ELF-1 (cell line): ENCODE measurements around the gene GEMIN8.

Experiments
- DNase-seq: peaks from one replicate; pipeline ENCODE4 v3.0.0-alpha.2; 2016; ENCODE audit warnings: low read depth, low spot score

Gene GEMIN8

GRCh38 chrX:14029425-14030173, at the start of gene GEMIN8:
TSS of gene GEMIN8 (minus strand) at chrX:14029892. CDS start at chrX:14021478, 8,414 bp downstream.
- DNase-seq = peak; percentile 97

GRCh38 chrX:14076639-14077038, 46.9 kb upstream of the GEMIN8 start:
- no peak for DNase-seq

GRCh38 chrX:14073556-14073955, 43.9 kb upstream of the GEMIN8 start:
- DNase-seq = no peak

GRCh38 chrX:14073071-14073470, 43.4 kb upstream of the GEMIN8 start:
- no peak for DNase-seq

GRCh38 chrX:14065800-14066199, 36.1 kb upstream of the GEMIN8 start:
- no peak for DNase-seq

GRCh38 chrX:14064626-14065432, 35.1 kb upstream of the GEMIN8 start:
- peak; percentile 46 for DNase-seq

- no peak for DNase-seq
Observed at GRCh38 chrX:14062524-14062923, 32.8 kb upstream of the GEMIN8 start.

GRCh38 chrX:14056206-14056605, 26.5 kb upstream of the GEMIN8 start:
- no peak for DNase-seq

GRCh38 chrX:14051416-14051815, 21.7 kb upstream of the GEMIN8 start:
- no peak for DNase-seq

GRCh38 chrX:14050709-14051108, 21.0 kb upstream of the GEMIN8 start:
- no peak for DNase-seq

- no peak for DNase-seq
Observed at GRCh38 chrX:14043209-14043608, 13.5 kb upstream of the GEMIN8 start.

- no peak for DNase-seq
Observed at GRCh38 chrX:14039344-14039743, 9.7 kb upstream of the GEMIN8 start.

- DNase-seq = no peak
Observed at GRCh38 chrX:14038375-14039085, 8.8 kb upstream of the GEMIN8 start.

GRCh38 chrX:14032406-14032805, 2.7 kb upstream of the GEMIN8 start:
- DNase-seq = peak; percentile 71

GRCh38 chrX:14030174-14030530, 460 bp upstream of the GEMIN8 start:
- no peak for DNase-seq

GRCh38 chrX:14029039-14029424, 660 bp downstream of the GEMIN8 start:
- no peak for DNase-seq

- DNase-seq = no peak
Observed at GRCh38 chrX:14028473-14028872, 1.2 kb downstream of the GEMIN8 start.

- DNase-seq = no peak
Observed at GRCh38 chrX:14027511-14028019, 2.1 kb downstream of the GEMIN8 start.

GRCh38 chrX:14027036-14027435, 2.7 kb downstream of the GEMIN8 start:
- no peak for DNase-seq

- DNase-seq = no peak
Observed at GRCh38 chrX:14026121-14026520, 3.6 kb downstream of the GEMIN8 start.

GRCh38 chrX:14022019-14022418, 7.7 kb downstream of the GEMIN8 start:
- no peak for DNase-seq

GRCh38 chrX:14017399-14017798, 12.3 kb downstream of the GEMIN8 start:
- DNase-seq = no peak
